Nephron (organoid): ENCODE measurements around the gene APBA3.

Experiments used
- H3K27ac Mint-ChIP-seq, 3 experiments: 2 replicates each; pipeline ENCODE4 v1.8.0; 2020; ENCODE audit warnings: mixed read lengths in 3 of 3, mild to moderate bottlenecking in 2 of 3, moderate library complexity in 1 of 3
- H3K27me3 Mint-ChIP-seq: 2 replicates; pipeline ENCODE4 v1.8.0; 2021; ENCODE audit warnings: low read depth, mild to moderate bottlenecking, moderate library complexity, mixed read lengths
- H3K36me3 Mint-ChIP-seq: 2 replicates; pipeline ENCODE4 v1.8.0; 2020; ENCODE audit warnings: low read depth, mixed read lengths
- H3K4me1 Mint-ChIP-seq: 2 replicates; pipeline ENCODE4 v1.8.0; 2020; ENCODE audit warnings: mixed read lengths
- H3K4me3 Mint-ChIP-seq, 3 experiments: 2 replicates each; pipeline ENCODE4 v1.8.0; 2020; ENCODE audit warnings: mild to moderate bottlenecking in 3 of 3, mixed read lengths in 3 of 3, moderate library complexity in 2 of 3
- H3K9me3 Mint-ChIP-seq: 2 replicates; pipeline ENCODE4 v1.8.0; 2020; ENCODE audit warnings: mixed read lengths
- CTCF ChIP-seq, 3 experiments: fragments of 200-600 bp; sonication (generic); IDR thresholded peaks; one replicate each; pipeline ENCODE4 v1.5.0; 2021; ENCODE audit warnings: antibody characterized with exemption in 3 of 3; ENCODE audit not compliant: unreplicated experiment in 3 of 3

The APBA3 gene

DNA sequence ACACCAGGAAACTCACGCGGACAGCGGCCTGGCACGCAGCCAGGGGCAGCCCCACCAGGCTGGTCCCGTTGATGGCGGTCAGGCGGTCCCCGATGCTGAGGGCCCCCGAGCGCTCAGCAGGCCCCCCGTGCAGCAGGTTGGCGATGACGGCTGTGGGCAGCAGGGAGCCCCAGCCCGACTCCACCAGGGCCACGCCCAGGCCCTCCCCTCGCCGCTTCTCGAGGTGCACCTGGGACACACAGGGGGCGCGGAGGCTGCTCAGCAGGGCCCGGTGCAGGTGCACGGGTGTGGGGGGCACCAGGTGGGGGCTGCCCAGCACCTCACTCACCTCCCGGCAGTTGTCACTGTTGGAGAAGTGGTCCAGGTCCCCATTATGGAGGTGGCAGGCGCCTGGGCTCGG, 9.0 kb downstream of the APBA3 start:
- no peaks in the 10 kb centered on the region for H3K27me3 Mint-ChIP-seq
- peaks cover 28% of the 10 kb centered on the region for H3K36me3 Mint-ChIP-seq
- no peaks in the 10 kb centered on the region for H3K4me1 Mint-ChIP-seq
- no peak overlapping the region for H3K27ac Mint-ChIP-seq
- TF ChIP-seq CTCF (IDR thresholded peaks at IDR 0.05; ENCODE audit: unreplicated experiment in 3 of 3), result no peak
- no peak overlapping the region for H3K4me3 Mint-ChIP-seq
- no peaks in the 10 kb centered on the region for H3K9me3 Mint-ChIP-seq

DNA sequence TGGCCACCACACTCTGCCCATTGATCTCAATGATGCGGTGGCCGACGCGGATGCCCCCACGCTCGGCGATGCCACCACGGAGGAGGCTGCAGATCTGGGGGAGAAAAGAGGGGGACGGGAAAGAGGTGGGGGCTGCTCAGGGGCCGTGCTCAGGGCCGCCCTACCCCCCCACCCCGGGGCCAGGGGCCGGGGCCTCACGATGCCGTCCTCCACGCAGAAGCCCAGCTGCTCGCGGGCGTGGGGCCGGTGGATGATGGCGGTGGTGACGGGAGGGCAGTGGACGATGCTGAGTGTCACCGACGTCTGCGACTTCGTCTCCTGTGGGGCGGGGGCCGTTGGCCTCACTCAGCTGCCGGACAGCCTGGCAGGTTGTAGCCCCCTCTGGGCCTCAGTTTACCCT, 10.3 kb downstream of the APBA3 start:
- no peaks in the 10 kb centered on the region for H3K9me3 Mint-ChIP-seq
- no peak overlapping the region for H3K27ac Mint-ChIP-seq
- H3K4me3 Mint-ChIP-seq, result no peak overlapping the region
- H3K27me3 Mint-ChIP-seq, result peaks cover 4% of the 10 kb centered on the region
- no peaks in the 10 kb centered on the region for H3K4me1 Mint-ChIP-seq
- no peak for TF ChIP-seq CTCF (IDR thresholded peaks at IDR 0.05; ENCODE audit: unreplicated experiment in 3 of 3)
- peaks cover 25% of the 10 kb centered on the region for H3K36me3 Mint-ChIP-seq

DNA sequence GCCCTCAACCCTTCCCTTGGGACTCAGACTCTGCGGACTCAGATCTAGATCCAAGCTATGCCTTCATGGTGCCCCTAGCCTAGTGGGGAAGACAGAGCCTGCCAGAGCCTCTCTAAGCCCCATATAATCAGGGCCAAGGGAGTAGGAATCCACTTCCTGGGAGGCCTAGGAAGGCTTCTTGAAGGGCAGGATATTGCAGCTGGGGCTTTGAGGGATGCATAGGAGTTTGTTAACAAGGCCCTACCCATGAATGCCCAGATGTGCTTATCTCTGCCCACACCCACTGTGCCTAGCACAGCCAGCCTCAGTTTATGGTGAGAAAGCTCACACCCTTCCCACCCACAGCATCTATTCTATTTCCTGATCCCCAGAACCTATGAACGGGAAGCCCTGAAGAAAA, 11.3 kb downstream of the APBA3 start:
- Mint-ChIP-seq H3K4me1 (no peaks in the 10 kb centered on the region), H3K27me3 (peaks cover 5% of the 10 kb centered on the region), H3K36me3 (peaks cover 20% of the 10 kb centered on the region), H3K9me3 (no peaks in the 10 kb centered on the region), H3K27ac (no peak overlapping the region), H3K4me3 (no peak overlapping the region)
- TF ChIP-seq CTCF (IDR thresholded peaks at IDR 0.05; ENCODE audit: unreplicated experiment in 3 of 3), result no peak

GRCh38 chr19:3748965-3749364, 12.5 kb downstream of the APBA3 start:
- H3K27ac Mint-ChIP-seq, result no peak overlapping the region
- H3K4me3 Mint-ChIP-seq, result no peak overlapping the region
- H3K9me3 Mint-ChIP-seq, result no peaks in the 10 kb centered on the region
- H3K27me3 Mint-ChIP-seq, result peaks cover 5% of the 10 kb centered on the region
- H3K4me1 Mint-ChIP-seq, result no peaks in the 10 kb centered on the region
- peaks cover 14% of the 10 kb centered on the region for H3K36me3 Mint-ChIP-seq
- TF ChIP-seq CTCF (IDR thresholded peaks at IDR 0.05; ENCODE audit: unreplicated experiment in 3 of 3), result no peak

DNA sequence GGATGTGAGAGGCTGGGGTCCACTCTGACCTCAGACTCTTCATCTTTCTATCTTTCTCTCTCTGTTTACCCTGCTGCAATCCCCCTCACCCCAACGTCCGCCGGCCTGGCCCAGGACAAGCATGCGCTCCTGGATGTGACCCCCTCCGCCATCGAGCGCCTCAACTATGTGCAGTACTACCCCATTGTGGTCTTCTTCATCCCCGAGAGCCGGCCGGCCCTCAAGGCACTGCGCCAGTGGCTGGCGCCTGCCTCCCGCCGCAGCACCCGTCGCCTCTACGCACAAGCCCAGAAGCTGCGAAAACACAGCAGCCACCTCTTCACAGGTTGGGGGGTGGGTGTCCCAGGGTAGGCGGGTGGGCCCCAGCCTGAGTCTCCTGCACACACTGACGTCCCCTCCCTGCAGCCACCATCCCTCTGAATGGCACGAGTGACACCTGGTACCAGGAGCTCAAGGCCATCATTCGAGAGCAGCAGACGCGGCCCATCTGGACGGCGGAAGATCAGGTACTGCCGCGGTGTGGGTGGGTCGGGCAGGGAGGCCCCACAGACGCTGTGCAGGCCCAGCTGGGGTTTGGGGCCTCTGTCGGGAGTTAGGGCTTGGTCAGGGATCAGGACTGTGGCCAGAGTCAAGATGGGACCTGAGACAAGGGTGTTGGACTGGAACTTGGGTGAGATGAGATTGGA, 15.0 kb downstream of the APBA3 start:
- no peaks in the 10 kb centered on the region for H3K9me3 Mint-ChIP-seq
- no peaks in the 10 kb centered on the region for H3K4me1 Mint-ChIP-seq
- H3K27ac Mint-ChIP-seq, result no peak overlapping the region
- no peak for TF ChIP-seq CTCF (IDR thresholded peaks at IDR 0.05; ENCODE audit: unreplicated experiment in 3 of 3)
- peaks cover 5% of the 10 kb centered on the region for H3K36me3 Mint-ChIP-seq
- H3K27me3 Mint-ChIP-seq, result peaks cover 8% of the 10 kb centered on the region
- H3K4me3 Mint-ChIP-seq, result no peak overlapping the region

DNA sequence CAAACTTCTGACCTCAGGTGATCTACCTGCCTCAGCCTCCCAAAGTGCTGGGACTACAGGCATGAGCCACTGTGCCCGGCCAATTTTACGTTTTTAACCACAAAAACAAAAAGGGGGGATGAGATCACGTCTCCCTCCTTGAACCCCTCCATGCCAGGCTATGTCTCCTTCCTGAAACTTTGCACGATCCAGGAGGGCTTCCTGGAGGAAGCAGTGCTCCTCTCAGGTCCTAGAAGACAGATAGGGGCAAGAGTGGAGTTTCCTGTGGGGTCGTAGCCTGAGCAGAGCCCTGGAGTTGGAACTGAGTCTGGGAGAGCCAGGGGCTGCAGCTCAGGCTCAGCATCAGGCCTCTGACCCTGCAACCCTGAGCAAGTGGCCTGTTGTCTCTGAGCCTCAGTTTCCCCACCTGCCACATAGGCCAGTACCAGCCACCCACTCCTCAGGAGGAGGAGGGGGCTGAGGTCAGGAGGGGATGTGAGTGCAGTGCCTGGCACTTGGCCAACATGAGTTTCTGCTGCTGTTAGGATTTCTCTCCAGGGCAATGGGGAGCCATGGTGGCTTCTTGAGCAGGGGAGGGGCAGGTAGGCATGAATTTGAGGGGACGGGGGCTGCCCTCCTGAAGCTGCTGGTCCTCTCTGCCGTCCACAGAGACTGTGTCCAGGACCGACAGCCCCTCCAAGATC, 16.0 kb downstream of the APBA3 start:
- Mint-ChIP-seq H3K27me3 (peaks cover 8% of the 10 kb centered on the region), H3K27ac (no peak overlapping the region), H3K4me3 (no peak overlapping the region), H3K9me3 (no peaks in the 10 kb centered on the region), H3K36me3 (peaks cover 3% of the 10 kb centered on the region), H3K4me1 (no peaks in the 10 kb centered on the region)
- TF ChIP-seq CTCF (IDR thresholded peaks at IDR 0.05; ENCODE audit: unreplicated experiment in 3 of 3), result no peak
